Activated CD4-positive, alpha-beta T cell treated with anti-CD3 and anti-CD28 coated beads, Interleukin-2, Interleukin-4, amounts not matched to agents 100 ng/mL and 50 ng/mL, durations not matched to agents 16 hours and 8 hours (primary cell): ENCODE data around the gene PDE7B.

ENCODE experiments used
- DNase-seq: peaks from one replicate; pipeline ENCODE4 v3.0.0-alpha.2; 2020; ENCODE audit warnings: low spot score

PDE7B gene

DNA sequence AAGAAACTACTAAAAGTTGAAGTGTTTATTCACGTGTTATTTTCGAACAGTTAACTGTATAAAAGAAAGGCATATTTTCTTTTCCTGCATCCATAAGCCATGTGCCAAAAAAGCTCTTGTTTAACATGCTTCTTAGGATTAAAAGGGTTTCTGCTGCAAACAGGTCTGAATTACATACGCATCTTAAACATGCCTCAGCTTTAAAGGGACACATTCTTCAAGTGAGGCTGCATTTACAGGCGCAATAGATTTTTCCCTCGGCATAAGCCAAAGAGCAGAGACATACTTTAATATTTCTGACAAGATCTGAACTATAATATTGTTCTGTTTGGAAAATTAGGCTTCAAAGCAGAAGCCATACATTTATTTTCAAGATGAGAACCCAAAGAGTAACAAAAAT lies 39.4 kb downstream of the PDE7B start:
- no peak for DNase-seq

DNA sequence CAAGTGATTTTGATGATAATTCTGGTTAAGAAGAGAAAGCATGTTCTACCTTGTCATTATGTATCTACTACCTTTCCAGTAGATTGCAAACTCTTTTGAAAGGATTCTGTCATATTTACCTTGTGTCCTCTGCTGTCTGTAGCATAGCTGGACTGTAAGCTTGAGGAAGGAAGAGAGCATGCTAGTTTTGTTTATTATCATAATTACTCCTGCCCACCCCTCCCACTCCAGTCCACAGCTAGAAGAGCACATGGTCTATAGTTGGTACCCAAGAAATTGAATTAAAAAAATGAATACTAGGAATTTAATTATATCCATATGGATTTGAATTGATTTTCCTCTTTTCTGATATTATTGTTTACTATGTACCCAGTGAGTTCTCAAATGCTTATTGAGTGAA lies 40.2 kb downstream of the PDE7B start:
- DNase-seq, result no peak

DNA sequence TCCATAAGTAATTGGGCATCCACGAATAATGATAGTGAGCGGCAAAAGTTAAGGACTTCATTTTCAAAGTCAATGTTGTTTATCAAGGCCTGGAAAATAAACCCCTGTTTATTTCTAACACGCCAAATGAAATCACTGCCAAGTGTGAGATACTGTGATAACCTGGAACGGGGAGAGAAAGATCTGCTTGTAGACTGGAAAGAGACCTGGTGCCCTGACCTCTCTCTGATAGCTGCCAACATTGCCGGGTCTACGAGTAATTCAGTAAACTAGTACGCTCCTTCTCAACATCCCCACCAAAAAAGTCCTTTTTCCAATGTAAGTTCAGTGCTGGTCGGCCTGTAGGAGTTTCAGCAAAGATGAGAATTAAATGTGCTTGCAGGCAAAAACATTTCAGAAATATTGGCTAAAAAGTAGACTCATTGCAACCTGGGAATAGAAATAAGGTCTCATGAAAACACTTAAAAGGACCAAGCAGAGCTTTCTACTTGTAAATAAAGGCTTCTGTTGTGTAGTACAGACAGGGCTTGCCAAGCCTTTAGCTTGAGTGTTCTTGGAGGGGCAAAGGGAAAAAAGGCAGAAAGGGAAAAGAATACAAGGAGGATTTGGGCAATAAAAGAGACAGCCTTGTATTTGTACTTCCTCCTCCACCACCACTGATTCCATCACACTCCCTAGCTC lies 43.9 kb downstream of the PDE7B start:
- DNase-seq, result no peak

DNA sequence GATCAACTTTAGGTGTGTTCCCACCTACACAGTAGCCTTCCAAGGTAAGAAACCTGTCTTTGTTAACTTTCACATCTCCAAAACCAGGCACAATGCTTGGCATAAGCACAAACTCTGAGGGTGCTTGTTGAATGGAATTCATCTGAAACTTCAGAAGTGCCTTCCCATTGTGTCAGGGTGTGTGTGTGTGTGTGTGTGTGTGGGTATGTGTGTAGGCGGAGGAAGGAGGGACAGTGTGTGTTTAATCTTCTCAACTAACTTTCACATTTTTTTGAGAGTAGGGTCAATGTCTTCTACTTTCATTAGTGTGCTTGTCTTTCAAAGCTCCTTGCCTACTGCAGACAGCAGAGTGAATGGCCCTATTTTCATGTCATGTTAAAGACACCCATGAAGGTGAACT lies 45.6 kb downstream of the PDE7B start:
- DNase-seq, result no peak

DNA sequence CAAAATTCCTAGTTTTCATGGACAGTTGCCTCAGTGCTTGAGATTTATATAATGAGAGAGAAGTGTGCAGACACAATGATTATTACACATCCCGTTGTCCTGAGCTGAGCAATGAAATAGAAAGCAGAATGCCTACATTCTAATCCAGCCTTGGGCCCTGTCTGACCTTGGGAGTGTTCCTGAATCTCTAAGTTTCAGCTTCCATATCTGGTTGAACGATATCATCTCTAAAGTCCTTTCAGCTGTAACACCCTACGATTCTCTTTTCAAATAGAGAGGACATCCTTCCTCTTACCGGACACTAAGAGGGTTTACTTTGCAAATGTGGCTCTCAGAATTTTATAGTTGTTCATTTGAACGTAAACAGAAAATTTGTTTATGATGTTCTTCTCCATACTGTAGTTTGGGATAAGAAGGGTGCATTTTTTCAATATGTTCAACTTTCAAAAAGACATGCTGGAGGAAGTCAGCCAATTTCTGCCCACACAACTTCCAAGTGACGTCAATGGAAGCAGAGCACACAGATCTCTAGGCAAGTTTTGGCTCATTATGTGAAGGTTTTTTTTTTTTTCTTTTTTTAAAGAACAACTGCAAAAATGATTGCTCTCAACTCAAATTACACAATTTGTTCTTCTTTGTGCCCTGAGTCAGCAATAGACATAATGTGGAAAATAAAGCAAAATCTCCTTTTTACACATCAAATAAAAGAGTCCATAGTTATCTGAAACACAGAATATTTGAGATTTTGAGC lies 50.4 kb downstream of the PDE7B start:
- no peak for DNase-seq

DNA sequence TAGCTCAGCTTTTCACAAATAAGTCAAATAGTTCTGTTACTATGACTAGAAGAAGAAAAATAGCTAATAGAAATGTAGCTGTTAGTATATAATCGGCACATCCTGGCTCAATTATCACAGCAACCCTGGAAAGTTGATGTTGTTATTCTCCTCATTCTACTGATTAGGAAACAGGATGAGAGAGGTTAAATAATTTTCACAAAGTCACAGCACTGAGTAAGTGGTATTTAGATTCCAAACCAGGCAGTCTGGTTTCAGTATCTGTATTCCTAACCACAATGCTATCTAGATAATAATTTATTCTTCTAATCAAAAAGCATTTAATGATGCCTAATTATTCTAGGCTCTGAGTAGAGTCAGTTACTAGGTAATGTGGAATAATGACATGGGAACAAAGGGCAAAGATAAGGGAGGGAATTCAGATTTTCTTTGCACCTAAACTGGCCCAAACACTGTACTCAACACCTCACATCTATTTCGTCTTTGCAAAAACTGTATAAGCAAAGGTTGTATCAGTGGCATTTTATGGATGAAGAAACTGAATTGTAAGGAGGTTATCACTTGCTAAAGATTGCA lies 51.3 kb downstream of the PDE7B start:
- no peak for DNase-seq

DNA sequence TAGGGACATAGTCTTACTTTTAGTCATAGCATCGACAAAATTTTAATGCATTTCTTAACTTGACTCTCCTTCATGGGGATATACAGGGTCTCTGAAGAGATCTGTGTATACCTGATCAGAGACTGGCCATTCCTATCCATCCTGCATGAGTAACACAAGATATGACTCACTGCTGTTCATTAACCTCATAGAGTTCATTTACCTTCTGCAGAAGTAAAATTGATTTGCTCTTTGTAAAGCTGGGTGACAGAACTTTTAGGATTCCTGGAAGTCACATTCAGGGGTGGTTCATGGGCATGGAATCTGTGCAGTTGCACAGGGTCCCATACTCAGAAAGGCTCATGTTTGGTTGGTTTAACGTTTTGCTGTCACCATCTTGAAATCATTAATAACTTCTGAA lies 53.2 kb downstream of the PDE7B start:
- no peak for DNase-seq

DNA sequence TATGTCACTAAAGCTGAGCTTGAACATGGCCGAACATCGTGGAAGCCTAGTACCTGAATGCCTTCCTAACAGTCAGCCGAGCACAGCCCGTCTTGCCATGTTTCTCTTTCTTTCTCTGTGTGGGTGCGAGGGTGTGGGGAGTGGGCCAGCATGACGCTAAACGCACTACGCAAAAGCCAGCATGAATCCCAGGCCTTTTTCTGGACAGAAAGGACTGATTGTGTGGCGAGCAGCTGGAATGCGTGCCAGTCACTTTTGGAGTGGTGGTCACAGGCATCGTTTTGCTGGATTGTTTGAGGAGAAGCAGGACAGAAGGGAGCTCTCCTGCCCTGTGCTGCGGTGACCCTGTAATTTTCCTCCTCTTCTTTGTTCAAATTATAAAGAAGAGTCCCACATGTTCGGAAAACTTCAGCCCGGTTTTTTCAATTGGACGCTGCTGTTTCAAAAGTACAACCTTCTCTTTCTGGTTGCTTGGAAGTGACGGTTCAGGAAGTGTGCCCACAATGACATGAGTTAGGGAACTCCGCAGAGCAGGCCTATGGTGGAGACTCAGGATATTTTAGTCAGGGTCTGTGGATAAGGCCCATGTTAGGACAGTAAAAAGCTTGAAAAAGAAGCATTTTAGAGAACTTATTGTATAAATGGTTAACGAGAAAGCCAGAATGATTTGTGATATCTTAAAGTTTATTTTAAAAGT lies 54.3 kb downstream of the PDE7B start:
- no peak for DNase-seq

DNA sequence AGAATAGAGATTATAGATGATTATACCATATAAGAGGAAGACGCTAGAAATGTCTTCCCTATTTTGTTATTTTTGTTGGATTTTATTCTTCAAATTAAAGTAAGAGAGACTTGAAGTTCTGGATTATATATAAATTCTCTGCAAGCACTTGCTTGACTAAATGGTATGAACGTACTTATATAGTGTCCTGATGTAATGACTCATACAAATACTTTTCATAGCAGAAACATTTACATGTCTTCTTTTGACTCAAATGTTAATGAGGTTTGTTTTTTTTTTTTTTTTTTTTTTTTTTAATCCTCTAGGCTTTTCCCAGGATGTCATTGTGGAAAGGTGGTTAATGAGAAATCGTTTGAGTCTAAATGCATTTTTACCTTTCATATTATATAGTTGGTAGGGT lies 55.0 kb downstream of the PDE7B start:
- no peak for DNase-seq

DNA sequence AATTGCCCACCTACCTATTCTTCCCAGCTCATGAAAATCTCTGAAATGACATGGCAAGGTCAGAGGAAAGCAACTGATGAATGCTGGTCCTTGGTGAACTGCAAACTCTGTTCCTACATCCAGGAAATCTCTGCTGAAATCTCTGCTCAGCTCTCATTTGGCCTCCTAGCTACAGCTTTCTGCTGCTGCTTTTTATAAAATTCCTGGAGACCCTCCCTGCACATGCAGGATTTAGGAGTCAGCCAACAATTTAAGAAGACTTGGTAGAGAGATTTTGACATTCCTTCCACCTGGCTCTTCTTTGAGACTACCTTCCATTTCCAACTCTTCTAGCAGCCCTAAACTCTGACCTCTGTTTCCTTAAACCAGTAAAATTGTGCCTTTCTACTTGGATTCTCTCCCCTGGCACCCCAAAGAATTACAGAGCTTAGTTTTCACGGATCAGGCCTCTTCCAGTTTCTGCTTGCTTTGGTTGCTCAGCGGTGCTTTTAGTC lies 55.5 kb downstream of the PDE7B start:
- no peak for DNase-seq

DNA sequence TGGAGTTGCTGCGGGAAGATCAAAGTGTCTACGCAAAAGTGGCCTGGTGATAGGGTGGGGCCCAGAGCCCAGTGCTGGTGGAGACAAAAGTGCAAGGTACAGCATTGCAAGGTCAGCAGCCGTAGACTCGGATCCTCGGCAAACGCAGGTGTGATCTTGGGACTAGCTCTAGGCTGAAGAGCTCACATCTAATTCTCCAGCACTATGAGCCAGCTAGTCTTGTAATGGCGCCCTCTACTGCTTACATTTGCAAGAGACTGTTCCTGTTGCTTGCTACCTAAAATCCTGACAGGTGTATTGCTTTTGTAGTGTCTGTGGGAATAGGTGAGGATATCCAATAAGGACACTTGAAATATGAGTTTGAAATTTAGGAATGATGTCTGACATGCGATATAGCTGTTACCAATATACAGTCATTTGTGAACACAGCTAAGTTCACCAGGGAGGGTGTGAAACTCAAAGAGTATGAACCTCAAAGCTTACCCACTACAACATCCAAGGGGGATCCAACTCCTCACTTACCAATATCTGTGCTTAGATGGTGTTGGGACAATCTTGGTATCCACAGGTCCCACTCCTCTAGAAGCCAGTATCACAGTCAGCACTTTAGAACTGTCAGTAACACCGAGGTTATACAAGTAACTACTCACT lies 58.4 kb downstream of the PDE7B start:
- DNase-seq, result peak; percentile 73

DNA sequence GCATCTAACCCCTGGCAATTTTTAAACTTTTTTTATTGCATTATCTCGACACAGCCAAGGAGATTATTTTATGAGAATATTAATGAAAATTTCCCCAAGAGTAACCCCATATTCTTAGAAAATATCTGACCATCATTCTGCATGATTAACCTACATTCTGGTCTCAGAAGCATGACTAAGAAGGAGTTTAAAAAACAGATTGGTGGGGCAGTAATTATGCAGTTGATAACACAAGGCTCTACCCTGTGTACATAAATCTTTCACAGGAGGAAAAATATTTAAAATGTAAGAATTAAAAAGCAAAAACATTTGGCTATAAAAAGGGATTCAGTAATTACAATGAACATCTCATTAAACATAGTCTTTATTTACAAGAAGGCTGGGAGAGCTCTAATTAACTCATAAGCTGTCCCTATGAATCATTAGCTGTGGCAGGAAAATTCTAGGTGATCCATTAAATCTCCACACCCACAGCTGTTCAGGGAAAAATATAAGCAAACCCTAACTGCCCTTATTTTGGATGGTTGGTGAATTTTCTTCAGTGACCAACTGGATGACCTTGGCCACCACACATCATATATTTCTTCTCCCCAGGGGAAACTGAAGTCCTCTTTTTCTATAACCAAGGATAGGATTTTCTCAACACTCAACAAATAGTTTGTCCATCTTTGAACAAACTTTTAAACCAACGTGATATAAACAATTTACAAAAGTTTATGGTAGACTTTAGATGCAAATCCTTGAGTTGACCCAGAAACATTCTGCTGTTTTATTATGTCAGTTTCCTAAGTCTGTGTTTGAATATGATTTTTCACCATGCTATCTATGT lies 59.5 kb downstream of the PDE7B start:
- DNase-seq, result no peak

DNA sequence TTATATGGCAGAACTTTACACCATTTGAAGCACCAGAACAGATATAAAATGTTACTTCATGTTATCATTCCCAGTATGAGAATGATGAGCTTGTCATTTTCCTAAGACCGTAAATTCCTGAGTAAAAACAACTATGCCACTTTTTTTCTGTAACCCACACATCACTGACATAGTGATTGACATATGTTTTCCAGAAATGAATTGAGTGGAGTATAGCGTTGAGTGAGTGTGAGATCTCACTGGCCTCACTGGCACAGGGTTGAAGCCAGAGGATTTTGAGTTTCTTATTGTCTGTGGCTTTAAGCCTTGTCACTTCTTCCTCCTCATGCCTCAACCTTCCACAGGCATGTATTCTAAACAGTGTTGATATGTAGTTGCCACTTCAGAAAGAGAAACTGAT lies 62.3 kb downstream of the PDE7B start:
- DNase-seq, result no peak

DNA sequence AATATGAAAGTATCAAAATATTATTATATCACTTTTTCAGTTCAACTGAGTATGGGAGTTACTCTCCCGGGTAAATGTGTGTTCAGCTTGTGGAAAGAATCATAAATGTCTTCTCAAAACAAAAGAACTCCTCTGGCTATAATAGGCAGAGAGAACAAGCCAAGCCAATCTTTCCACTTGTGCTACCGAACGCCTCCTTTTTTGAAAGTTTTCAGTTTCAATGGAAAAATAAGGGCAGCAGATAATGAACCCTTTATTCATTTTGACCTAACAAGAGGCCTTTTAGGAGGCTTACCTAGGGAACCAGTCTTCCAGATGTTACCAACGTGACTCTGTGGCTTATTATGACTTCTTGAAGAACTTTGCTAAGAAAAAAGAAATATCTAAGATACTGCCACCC lies 67.5 kb downstream of the PDE7B start:
- no peak for DNase-seq

DNA sequence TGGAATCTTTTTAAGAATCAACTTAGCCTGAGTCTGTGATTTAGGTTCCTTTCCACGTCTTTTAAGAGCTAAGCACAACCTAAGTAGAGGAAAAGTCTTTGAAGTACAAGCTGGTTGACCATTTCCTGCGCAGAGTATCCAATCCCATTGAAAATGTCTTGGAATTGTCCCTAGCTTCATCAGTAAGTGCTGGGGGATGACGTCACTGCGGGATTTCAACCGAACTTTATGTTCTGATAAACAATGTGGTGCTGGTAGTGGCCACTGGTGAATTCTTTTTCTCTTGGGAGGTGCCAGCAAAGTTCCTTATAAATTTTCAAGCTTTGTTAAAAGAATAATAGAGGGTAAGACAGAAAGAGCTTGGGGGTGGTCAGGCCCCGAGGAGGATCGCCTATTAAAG lies 69.2 kb downstream of the PDE7B start:
- DNase-seq, result no peak

DNA sequence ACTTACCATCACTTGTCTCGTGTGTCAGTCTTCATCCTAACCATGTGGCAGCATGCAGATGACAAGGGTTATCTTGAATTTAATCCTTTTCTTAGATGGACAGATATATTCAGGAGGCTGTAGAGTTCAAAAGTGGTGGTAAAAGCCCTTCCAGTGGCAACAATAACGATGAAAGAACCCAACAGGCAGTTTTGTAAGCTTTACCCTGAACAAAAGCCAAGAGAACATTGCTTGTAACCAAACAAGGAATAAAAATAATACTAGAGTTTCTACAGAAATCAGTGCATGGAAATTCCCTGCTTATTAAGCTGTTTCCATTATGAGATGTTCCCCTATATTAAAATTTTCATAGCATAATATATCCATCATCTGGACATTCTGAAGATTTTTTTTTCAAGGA lies 69.7 kb downstream of the PDE7B start:
- DNase-seq, result no peak

DNA sequence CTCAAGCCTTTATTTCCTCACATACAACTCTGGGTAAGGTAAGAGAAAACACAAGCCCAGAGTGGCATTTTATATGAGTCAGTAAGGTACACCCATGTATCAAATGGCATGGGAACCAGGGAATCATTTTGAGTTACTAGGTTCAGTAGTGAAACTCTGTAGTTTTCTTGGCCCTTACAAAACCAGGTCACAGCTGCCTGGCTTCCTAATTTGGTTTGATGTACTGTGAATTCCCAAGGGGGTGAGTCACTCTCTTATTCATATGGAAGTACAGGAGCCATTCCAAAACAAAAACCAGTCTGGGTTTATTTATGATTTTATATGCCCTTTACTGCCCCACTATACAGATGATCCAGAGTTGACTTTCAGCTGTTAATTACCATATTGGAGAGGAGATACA lies 70.7 kb downstream of the PDE7B start:
- no peak for DNase-seq

DNA sequence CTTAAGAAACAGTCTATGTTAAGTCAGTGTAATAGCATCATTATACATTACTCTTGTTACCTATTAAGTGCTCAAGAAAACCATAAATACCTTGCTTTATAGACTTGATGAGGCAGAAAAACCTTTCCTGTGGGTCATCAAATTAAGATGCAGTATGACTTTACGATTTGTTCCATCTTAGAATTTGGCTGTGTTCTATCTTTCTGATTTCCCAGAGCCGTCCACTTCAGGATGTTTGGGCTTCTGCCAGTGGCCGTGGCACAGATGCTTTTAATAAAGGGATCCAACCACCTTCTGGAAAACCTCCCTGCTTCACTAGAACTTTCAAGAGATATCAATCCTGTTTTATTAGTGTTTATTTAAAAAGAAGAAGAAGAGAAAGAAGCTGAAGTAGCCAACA lies 71.2 kb downstream of the PDE7B start:
- DNase-seq, result no peak

DNA sequence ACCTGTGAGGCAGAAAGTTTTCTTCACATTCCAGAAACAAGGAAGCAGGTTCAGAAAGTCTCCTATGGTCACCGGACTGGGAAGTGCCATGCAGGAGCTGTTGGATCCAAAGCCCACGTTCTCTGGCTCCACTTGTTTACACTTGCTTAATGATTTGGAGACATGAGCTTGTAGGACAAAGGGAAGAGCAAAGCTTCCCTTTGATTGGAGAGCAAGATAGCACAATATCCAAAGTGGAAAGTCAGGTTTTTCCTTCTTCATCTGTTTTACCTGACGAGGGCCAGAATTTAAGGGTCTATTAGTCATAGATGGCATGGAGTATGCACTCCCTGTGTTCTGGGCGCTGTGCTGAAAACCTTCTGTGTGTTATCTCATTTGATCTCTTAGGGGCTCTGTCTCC lies 81.2 kb downstream of the PDE7B start:
- DNase-seq, result no peak

DNA sequence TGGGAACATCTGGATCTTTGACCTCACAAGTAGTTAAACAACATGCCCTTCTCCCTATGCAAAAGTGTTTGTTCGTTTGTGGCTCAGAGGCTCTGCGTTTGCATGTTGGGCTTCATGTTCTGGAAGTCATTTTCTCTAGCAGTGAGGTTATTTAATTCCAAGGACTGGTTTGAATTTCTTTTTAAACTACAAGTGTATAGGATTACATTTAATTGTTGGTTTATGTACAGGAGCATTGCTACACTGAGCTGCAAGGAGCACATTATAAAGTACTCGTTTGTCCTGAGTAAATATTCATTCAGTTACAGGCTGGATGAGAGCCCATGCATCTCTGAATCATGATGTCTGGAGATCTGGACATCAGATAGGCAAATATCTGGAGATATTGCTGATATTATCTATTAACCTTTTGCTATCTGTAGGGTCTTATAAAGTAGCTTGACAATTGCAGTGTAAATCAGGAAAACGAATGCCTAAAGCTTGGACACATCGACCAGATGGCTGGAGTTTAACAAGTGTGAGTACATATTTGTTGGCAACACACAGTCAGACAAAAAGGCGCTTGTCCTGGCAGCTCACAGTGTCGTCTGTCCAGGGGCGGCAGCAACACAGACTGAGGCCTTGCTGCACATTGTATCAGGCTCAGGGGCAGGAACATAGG lies 84.6 kb downstream of the PDE7B start:
- no peak for DNase-seq

DNA sequence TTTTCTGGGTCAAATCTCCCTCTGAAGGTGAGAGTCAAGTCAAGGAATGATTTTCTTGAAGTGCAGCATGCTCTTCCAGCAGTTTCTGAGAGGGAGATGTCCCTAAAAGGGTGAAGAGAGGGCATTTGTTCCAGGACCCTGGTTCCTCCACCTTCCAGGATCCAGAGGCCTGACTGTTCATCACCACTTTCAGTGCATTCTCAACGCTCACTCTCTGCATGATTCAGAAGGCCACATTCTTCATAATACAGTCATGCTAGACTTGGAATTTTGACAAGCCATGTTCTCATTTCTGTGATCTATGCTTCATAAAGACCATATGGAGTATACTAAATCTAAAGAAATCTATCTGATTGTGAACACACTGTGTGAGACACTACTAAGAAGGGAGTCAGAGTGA lies 85.1 kb downstream of the PDE7B start:
- DNase-seq, result no peak
